Activated CD4-positive, CD25-positive, alpha-beta regulatory T cell treated with anti-CD3 and anti-CD28 coated beads, Interleukin-2, amount 50 U/mL, for 72 hours (primary cell): ENCODE measurements around the gene NHERF2.

Experiments
- DNase-seq: peaks from one replicate; pipeline ENCODE4 v3.0.0; 2021

Gene NHERF2

DNA sequence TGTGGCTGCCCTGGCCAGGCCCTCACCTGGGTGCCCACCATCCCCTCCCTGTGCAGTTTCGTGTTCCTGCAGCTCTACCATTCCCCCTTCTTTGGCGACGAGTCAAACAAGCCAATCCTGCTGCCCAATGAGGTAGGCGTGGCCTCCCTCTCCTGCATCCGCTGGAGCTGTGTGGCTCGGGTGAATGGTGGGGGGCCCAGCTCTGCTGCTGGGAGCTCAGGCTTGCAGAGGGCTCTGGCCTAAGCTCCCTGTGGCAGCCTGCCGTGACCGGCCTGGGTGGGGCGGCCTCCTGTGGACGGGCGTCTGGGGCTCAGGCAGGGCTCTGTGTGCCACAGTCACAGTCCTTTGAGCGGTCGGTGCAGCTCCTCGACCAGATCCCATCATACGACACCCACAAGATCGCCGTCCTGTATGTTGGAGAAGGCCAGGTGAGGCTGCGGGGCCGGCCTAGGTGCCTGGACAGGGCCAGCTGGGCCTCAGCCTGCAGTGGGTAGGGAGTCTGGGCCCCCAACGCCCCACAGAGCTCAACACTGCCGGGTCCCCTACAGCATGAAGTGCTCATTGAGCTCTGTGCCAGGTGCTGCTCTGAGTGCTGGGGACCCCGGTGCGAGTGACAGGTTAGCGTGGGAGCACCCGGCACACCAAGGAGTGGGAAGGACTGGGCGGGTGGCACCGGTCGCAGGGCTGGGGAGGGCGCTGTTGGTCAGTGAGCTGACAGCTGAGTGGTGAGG, 58.4 kb downstream of the NHERF2 start:
- DNase-seq: no peak

DNA sequence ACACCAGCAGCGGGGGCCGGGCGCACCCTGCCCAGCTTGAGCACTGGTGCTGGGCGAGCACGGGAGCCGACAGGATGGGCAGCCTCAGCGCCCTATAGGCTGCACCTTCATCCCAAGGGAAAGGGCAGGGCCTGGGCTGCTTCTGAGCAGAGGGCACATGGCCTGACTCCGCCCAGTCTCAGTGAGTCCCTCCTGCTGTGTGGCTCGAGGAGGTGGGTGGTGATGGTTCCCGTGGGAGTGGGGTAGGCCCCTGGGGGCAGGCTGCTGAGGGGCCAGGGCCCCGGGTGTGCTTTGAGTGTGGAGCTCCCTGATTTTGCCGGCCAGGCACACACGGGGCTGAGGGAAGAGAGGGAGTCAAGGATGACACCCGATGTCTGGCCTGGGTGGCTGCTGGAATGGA, 59.0 kb downstream of the NHERF2 start:
- DNase-seq: no peak

DNA sequence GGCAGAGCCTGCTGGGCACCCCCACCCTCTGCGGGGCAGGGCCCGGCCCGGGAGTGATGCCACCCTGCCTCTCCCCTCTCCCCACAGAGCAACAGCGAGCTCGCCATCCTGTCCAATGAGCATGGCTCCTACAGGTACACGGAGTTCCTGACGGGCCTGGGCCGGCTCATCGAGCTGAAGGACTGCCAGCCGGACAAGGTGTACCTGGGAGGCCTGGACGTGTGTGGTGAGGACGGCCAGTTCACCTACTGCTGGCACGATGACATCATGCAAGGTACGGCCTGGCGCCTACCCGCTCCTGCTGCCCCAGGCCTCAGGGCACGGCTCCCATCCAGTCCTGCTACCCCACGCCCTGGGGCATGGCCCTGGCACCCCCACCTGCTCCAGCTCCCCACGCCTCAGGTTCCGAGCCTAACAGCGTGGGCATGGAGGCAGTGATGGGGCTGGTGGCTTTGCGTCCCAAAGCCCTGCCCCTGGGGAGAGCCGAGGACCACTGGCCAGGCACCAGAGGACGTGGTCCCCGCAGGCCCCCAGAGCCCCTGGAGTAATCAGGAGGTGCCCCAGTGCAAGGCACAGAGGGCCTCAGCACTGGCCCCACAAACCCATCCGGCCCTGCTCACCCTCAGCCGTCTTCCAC, 59.5 kb downstream of the NHERF2 start:
- no peak for DNase-seq

DNA sequence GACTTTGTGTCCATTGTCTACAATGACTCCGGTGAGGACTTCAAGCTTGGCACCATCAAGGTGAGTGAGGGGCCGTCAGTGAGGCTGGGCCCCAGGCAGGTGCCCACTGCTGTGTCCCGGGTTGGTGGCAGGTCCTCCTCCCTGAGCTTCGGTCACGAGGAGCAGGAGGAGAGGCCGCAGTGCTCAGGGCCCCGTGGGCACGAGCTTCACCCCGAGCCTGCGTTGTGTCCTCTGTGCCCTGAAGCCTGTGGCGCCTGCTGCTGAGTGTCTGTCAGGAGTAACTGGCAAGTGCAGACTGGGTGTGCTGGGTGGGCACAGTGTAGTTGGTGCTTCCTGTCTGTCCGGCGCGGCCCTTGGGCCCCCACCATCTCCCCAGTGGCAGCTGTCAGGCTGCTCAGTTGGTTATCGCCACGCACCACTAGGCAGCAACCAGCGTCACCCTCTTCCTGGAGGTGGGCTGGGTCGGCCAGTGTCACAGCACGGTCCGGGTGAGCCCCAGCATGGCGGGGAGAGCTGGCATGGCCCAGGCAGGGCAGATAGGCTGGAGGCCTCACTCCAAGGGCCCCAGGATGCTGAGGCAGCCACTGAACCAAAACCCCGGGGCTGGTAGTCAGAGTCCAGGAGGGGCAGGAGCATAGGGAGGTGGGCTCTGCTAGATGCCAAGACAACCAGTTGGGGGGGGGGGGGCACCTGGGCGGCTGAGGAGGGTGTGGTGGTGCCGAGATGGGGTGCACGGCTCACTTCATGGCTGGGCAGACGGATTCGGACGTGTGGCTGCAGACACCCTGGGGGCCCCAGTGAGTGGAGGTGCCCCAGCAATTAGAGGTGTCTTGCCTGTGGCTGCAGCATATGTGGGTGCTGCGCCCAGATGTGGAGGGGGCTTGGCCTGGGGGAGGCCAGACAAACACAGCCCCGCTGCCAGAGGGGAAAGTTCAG, 60.4 kb downstream of the NHERF2 start:
- DNase-seq: no peak

DNA sequence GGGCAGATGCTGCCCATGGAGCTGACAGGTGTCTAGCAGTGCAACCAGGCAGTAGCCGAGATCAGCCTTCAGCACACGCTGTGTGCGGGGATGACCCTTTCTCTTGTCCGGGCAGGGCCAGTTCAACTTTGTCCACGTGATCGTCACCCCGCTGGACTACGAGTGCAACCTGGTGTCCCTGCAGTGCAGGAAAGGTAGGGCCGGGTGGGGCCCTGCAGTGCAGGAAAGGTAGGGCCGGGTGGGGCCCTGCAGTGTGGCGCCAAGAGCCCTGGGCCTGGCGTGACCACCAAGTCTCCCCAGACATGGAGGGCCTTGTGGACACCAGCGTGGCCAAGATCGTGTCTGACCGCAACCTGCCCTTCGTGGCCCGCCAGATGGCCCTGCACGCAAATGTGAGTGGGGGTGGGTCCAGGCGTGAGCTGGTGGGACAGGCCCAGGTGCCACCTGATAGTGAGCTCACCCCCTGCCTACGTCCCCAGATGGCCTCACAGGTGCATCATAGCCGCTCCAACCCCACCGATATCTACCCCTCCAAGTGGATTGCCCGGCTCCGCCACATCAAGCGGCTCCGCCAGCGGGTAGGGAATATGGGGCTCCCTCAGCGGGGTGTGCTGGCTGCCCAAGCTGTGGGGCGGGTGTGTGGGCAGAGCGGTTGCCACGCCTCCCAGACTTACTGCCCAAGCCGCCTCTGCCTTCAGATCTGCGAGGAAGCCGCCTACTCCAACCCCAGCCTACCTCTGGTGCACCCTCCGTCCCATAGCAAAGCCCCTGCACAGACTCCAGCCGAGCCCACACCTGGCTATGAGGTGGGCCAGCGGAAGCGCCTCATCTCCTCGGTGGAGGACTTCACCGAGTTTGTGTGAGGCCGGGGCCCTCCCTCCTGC, 61.3 kb downstream of the NHERF2 start:
- no peak for DNase-seq
